HG03378 (cell line): ENCODE results near the gene SH3GLB2.
A peak's percentile ranks its signal among the peaks of the same experiment; 100 is the strongest.
"Not testable (repeated sequence)": the region's sequence is repeated elsewhere in the genome, so short reads cannot be mapped to it uniquely, and the experiment has no call there.

Experiments
- ATAC-seq: cut with Tn5 transposase; IDR thresholded peaks from one replicate; pipeline ENCODE4 v1.9.1; 2021; ENCODE audit warnings: mild to moderate bottlenecking, moderate library complexity; ENCODE audit not compliant: unreplicated experiment

Gene SH3GLB2

DNA sequence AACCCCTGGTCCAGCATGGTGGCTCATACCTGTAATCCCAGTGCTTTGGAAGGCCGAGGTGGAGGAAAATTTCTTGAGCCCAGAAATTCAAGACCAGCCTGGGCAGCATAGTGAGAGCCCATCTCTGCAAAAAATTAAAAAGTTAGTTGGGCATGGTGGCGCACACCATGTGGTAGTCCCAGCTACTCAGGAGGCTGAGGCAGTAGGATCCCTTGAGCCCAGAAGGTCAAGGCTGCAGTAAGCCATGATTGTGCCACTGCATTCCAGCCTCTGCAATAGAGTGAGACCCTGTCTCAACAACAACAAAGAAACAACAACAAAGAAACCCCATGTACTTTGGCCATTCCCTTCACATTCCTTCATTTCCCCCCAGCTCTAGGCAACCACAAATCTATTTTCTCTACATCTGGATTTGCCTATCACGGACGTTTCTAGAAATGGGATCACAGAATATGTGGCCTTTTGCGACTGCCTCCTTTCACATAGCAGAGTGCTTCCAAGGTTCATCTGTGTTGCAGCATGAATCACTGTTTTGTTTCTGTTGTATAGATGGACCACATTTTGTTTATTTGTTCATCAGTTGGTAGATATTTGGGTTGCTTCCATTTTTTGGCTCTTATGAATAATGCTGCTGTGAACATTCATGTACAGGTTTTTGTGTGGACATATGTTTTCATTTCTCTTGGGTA lies 26.2 kb upstream of the SH3GLB2 start:
- ATAC-seq = no peak

DNA sequence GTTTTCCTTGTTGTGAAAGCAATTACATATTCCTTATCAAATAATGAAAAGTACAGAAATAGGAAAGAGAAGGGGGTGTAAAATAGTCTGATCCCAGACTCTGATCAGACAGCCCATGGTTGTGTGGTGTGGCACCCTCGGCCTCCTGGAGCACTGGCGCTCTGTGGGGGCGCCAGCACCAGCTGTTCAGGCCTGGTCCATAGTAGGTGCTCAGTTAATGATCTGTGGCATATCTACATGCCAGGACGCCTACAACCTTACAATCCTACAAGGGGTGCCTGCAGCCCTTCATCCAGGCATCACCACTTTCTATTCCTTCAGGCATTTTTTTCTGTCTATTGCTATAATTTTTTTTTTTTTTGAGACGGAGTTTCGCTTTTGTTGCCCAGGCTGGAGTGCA lies 24.9 kb upstream of the SH3GLB2 start:
- no peak for ATAC-seq

DNA sequence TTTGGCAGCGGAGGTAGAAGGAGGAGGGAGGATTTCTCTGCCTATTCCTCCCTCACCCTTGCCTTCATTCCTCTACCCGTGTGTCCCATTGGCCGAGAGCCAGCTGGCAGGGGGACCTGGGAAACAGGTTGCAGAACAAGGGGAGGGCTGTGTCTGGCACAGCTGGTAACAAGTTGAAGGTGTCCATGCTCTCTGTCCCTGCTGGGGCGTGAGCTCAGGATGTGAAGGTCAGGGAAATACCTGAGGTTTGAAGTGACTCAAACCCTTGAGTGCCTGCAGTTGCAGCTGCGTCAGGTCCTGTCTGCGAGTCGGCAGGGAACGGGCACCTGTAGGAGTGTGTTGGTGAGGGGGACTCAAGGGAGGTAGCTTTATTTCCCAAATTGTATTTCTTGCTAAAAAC lies 24.5 kb upstream of the SH3GLB2 start:
- ATAC-seq = no peak

DNA sequence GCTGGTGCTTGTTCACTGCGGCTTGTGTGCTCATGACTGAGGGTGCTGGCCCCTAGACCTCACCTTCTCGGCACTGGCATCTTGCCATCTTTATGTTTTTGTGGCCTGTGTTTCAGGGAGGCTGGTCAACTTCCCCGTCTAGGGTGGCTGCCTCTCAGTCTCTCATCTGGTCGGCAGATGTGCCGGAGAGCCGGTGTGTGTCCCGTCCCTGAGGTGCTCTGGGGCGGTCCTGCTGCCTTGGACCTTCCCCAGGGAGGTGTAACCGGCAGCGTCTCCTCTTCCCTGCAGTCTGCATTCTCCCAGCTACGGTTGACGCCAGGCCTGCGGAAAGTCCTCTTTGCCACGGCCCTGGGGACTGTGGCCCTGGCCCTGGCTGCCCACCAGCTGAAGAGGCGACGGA lies 13.9 kb upstream of the SH3GLB2 start:
- no peak for ATAC-seq

DNA sequence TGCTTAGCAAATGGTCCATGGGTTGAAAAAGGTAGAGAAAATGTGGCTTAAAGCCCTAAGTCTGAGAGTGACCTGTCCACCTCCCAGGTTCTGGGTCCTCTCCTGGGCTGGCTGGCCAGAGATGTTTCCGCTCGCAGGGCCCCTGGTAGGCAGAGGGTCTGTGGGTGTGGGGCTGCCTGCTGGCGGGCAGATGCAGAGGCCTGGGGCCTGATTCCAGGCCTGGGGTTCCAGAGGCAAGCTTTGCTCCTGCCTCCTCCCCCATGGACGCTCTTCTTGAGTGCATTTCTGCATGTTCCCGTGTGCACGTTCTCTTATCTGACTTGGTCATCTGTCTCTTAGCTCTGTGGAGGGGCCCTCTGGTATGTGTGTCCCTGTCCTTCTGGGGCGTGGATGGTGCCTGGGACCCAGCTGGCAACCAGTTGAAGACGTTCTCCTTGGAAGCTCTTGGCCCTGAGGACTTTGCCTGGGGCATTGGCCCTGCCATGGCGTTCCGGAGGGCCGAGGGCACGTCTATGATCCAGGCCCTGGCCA lies 12.0 kb upstream of the SH3GLB2 start:
- ATAC-seq = no peak

DNA sequence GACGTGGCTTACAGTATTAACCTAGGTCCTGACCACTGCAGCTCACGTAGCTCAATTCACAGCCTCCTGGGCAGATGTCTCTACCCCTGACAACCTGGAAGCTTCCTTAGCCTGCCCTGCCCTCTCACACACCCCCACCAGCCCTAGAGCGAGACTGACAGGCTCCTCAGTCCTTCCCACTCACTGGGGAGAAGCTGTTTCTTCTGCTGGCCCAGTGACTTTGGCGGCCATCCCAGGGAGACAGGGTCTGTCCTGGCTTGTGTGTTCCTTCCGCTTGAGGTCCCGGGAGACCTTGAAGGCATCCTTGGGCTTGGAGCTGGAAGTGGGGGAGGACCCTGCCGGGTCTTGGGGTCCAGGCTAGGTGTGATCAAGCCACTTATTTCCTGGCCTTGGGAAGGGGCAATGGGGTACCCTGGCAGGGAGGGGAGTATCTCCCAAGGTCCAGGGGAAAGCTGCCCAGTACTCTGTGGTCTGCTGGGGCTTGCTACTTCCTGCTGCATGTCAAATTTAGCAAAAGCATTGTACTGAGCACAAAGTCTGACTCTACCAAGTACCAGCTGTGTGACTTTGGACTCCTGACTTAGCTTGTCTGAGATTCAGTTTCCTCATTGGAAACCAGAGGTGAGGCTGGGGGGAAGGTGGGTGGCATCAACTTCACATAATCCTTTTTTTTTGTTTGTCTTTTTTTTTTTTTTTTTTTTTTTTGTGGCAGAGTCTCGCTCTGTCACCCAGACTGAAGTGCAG lies 10.2 kb upstream of the SH3GLB2 start:
- no peak for ATAC-seq

DNA sequence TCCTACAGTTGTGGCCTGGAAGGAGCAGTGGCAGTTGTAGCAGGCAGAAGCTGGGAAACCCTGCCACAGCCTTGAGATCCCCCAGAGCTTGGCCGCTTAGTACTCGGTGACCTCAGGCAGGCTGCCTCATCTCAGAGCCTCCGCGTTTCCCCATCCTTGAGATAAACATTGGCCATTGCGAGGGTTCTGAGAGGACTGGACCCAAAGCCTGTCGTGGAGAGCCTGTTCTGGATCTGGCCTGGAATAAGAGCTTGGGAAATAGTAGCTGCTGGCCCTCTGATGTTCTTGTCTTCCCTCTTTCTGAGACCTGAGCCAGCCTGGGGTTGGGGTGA lies 9.6 kb upstream of the SH3GLB2 start:
- no peak for ATAC-seq

DNA sequence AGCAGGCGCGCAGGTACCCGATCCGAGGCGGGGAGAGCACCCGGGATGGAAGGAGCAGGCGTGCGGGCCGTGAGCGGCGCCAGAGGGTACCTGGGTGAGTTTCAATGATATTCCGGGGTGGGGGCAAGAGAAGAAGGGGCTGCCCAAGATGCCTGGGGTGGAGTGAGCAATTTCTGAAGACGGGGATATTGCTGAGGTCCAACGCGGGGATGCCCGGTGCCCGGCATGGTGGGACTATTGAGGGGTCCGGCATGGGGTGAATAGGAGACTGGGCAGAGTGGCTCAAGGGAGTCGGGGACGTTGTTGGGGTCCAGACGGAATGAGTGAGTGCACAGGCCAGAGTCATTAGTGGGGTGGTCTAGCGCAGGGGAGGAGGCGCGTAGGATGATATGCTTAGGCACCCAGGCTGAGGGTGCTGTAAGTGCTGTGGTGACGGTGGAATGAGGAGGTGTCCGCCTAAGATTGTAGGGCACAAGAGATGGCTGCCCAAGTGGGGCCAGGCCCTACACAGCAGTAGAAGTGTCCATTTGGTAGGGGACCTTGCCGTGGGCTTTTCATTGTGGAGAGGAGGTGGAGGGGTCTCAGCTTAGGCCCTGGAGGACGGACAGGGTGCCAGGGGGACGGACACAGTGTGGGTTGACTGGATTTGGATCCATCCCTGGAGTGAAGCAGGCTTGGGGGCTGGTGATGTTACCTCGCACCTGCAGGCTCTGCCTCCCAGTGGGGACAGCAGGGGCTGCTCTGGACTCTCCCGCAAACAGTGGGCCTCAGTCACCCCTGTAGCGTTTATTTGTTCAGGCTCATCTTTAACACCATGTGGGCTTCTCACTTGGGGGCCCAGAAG lies 9.0 kb upstream of the SH3GLB2 start:
- no peak for ATAC-seq

DNA sequence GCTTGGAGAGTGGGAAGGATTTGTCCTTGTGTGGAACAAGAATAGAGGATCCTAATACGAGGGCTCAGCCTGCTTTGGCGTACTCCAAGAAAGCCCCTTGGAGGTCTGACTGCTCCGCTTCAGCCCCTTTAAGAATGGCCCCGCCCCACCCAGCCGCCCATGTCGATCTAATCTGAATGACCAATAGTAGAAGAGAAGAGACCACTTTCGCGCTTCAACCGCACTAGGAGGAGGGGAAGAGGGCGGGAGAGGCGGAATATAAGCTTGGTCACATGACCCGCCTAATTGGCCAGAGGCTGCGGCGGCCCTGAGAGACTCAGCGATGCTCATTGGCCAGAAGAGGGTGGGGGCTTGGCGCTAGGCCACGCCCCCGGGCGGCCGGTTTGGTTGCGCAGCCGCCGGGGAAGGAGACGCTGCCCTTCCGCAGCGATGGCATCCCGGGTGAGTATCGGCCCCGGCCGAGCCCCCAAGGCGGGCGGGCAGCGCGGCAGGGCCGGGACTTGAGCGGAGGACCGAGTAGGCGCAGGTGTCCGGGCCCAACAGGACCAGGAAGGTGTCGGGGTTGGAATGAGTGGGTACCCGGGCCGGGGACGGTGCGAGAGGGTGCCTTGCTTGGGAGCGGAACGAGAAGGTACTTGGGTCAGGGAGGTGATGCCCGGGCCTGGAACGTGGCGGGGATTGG lies 8.3 kb upstream of the SH3GLB2 start, which contains the start of gene MIGA2:
MIGA2 (plus strand) TSS at position 386 of the 682 bp plus-strand sequence. CDS start 3,969 bp downstream, outside the sequence.
- peak; percentile 85 for ATAC-seq

DNA sequence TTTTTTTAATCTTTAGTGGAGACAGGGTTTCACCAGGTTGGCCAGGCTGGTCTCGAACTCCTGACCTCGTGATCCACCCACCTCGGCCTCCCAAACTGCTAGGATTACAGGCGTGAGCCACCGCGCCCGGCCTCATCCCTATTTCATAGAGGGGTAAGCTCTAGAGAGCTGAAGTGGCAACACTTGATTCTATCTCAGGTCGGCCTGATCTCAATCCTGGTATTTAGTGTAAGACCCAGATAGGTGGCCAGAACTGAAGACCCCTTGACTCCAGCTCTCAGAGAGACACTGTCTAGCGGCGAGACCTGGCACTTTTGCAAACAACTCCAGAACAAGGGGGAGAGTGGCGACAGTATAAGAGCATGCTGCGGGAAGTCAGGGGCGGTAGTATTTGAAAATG lies 7.7 kb upstream of the SH3GLB2 start:
- ATAC-seq = not testable (repeated sequence)

DNA sequence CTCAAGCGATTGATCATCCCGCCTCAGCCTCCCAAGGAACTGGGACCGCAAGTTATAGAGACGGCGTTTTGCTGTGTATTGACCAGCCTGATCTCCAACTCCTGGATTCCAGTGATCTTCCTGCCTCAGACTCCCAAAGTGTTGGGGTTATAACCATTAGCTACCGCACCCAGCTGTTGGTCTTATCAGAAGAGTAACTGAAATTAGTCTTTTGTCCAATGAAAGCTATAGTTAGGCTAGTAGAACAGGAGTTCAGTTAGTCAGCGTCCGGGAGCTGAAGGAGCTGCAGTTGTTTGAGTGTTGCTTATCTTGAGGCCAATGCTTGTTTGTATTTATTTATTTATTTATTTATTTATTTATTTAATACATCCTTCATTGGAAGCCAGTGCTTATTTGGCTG lies 5.1 kb upstream of the SH3GLB2 start:
- no peak for ATAC-seq

DNA sequence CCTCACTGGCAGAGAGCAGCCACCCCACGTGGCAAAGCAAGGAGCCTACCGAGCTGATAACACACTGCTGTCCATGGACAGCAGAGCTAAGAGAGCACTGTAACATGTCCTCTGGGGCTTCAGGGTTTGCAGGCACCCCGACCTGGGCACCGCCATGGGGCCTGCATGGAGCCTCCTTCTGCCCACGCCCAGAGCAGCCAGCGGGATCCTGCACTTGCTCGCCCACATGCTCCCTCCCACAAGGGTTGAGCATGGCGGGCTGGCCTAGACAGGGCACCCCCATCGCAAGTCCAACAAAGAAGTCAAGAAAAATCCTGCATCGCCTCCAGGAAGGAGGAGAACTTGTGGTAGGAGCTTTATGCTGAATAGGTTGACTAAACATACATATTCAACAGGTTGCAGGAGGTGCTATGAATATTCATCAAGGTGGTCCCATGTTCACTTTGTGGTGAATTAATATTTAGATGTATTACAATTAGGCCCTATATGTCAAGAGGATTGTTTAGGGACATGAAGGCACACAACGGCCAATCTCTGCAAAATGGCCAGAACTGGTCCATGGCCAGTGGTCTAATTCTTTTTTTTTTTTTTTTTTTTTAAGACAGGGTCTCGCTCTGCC lies 4.5 kb upstream of the SH3GLB2 start:
- no peak for ATAC-seq

DNA sequence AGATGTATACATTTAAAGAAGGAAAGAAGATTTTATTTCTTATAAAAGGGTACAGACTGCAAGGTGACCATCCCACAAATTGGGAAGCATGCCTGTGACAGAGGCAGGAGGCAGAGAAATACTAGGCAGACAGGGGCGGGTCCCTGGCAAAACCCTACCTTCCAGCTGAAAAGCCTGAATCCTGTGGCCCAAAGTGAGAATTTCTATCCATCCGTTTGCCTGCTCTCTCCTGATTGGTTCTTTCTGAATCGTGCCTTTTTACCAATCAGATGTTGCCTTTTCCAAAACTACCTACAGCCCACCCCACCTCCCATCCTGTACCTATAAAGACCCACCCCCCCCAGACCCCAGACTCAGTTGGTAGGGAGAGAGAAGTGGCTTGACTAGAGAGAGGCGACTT lies 3.4 kb upstream of the SH3GLB2 start:
- ATAC-seq = no peak

DNA sequence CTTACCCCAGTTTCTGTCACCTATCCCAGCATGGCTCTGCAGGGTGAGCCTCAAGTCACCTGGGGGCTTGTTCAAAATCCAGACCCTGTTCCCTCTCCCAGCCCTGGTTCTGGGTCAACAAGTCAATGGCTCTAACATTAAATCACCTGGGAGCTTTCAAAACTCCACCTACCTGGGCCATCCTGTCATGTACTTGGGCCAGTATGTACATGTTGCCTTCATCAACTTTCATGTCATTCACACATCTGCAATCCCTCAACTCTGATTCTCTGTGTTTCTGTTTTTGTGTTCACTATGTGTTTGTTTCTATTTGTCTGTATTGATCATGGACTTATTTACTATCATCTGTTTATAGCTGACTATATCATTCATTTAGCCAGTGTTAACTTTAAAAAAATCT lies 2.1 kb upstream of the SH3GLB2 start:
- ATAC-seq = no peak

DNA sequence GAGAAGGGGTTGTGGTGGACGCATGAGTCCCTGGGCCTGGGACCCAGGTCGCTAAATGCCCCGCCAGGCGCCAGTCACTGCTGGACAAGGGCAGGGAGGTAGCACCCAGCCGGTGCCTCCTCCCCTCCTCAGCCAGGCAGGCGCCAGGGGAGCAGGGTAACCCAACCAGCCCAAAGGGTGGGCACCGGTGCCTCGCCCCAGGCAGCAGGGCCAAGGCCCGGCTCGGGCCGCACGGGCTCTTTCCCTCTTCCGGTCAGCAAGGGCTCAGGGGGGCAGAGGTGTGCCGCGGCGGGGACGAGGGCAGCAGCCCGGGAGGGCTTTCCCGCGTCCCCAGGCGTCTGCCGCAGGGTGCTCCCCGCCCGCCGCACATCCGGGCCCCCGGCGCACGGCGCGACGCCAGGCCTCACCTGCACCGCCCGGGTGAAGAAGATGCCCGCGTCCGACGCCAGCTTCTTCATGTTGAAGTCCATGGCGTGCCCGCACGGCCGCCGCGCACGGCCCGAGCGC lies 393 bp downstream of the SH3GLB2 start:
- peak; percentile 21 for ATAC-seq

DNA sequence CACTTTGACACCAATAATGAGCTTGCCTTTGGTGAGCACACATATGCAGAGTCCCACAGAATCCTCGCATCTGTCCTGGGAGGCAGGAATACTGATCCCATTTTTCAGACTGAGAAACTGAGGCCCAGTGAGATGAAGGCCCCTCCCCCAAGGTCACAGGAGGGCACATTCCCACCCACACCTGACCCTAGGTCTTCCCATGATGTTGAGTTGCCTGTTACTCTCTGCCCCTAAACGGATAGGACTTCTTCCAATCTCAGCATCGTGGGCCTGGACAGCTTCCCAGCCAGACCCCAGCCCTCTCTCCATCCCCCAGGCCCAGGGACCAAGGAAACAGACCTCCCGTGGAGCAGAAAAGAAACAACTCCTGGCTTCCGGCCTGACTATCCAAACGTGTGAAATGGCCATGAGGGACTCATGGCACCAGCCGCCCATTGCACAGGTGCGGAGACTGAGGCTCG lies 877 bp downstream of the SH3GLB2 start:
- no peak for ATAC-seq

DNA sequence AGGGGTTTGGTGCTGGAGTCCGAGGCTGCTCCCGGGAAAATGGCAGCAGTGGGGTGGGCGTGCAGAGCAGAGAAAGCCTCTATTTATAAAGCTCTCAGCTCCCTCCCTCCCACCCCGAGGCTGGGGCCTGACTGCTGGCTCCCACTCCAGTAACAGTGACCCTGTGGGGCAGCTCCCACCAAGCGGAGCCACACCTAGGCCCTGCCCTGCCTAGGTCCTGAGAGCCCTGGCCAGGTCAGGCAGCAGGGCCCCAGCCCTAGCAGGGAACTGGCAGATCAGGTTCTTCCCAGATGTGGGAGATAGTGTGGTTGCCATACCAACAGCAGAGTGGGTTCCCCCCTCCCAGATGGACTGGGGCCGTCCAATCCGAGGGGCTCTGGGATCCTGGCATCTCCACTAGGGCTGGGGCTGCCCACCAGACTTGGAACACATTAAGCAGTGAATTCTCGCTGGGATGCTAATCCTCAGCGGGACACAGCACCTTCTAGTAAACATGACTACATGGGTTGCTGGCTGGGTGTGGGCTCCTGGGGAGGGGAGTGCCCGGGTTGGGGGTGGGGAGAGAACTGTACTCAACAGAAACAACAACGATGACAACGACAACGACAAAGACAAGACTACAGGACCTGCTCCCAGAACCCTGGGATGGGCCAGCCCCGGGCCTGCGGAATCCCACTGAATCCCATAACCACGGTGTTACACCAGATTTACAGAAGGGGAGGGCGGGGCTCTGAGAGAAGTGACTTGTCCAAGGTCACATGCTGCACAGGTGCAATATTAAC lies 1.5 kb downstream of the SH3GLB2 start:
- ATAC-seq = no peak

DNA sequence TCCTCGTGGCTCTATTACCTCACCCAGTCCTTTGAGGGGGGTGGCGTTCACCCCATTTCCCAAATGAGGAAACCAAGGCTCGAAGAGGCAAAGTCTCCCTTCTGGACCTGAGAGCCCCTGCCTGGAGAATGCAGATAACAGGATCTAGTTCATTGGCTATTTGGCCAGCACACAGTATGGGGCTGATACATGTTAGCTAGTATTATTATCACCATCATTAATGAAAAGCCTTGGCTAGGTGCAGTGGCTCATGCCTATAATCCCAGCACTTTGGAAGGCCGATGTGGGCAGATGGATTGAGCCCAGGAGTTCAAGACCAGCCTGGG lies 4.3 kb downstream of the SH3GLB2 start:
- ATAC-seq = no peak

DNA sequence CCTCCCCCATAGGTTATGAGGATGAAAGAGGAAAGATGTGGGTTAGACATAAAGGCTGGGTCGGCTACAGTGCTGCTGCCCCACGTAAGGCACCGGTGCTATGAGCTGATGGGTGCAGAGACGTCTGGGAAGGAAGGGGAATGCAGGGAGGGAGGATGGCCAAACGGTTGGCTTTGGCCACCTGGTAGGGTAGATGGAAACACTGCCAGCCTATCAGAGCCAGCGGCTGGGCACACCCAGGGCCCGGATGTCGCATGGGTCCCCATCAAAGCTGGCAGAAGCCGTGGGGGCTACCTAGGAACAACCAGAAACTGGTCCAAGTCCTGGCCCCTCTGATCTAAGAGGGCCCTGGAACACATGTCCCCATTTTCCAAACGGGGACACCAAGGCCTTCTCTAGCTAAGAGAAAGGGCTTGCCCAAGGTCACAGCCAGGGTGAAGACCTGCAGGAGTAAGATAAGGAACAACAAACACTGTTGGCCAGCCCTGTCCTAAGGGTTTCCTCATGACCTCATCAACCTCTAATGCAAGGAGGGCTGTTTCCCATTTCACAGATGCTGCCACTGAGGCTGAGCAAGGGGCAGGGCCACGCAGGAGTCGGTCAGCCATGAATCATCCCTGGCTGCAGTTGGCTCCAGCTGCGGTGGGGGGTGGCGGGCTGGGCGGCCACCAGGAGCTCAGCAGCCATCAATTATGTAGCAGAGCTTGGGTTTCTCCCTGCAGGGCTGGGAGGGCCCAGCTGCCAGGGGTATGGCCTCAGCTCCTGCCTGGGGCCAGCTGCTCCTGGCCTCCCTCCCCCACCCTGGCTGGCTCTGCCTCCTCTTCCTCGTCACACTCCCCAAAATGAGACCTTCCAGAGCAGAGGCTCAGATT lies 4.9 kb downstream of the SH3GLB2 start:
- ATAC-seq = no peak
